Natural killer cell (primary cell): ENCODE data around the gene SNRNP70. TPM values are rescaled to one million over a fixed set of nuclear protein-coding genes. Genes with fewer than 3 reads are reported as not detected.
"Not testable (repeated sequence)": the region's sequence is repeated elsewhere in the genome, so short reads cannot be mapped to it uniquely, and the experiment has no call there.

Source experiments
- ATAC-seq, 3 donors: fragments of 150-1000 bp in 2 of 3; fragments of 200-7000 bp in 1 of 3; cut with Tn5 transposase; 1 replicate in 1 of 3; 2 replicates in 2 of 3; pipeline ENCODE4 v1.10.0; 2021; ENCODE audit warnings: mild to moderate bottlenecking in 2 of 3, moderate library complexity in 2 of 3
- DNase-seq, 2 donors: peaks; one replicate each; pipeline versions ENCODE4 v3.0.0 to v3.0.0-alpha.2; 2013 to 2021; ENCODE audit warnings: mixed read lengths in 1 of 2
- H3K27ac ChIP-seq: one replicate; pipeline ENCODE4 v1.5.1; 2013; ENCODE audit warnings: mild to moderate bottlenecking, low read length
- H3K27me3 ChIP-seq: one replicate; pipeline ENCODE4 v1.6.1; 2013; ENCODE audit warnings: low read length; ENCODE audit not compliant: control insufficient read depth, insufficient read depth
- H3K36me3 ChIP-seq: one replicate; pipeline ENCODE4 v1.6.1; 2013; ENCODE audit warnings: low read length; ENCODE audit not compliant: control insufficient read depth, insufficient read depth
- H3K4me1 ChIP-seq: one replicate; pipeline ENCODE4 v1.6.1; 2013; ENCODE audit warnings: low read length; ENCODE audit not compliant: control insufficient read depth, insufficient read depth
- H3K4me3 ChIP-seq: one replicate; pipeline ENCODE4 v1.5.1; 2013; ENCODE audit warnings: low read length
- H3K9me3 ChIP-seq: one replicate; pipeline ENCODE4 v1.6.1; 2013; ENCODE audit warnings: low read length; ENCODE audit not compliant: control insufficient read depth, insufficient read depth
- H3K27ac Mint-ChIP-seq, 2 donors: one replicate each; pipeline ENCODE4 v1.8.0; 2022; ENCODE audit warnings: mild to moderate bottlenecking in 2 of 2, mixed read lengths in 2 of 2, moderate library complexity in 1 of 2
- H3K27me3 Mint-ChIP-seq, 2 donors: one replicate each; pipeline ENCODE4 v1.8.0; 2022; ENCODE audit warnings: low read depth in 2 of 2, mixed read lengths in 2 of 2
- H3K36me3 Mint-ChIP-seq: one replicate; pipeline ENCODE4 v1.8.0; 2022; ENCODE audit warnings: mixed read lengths
- H3K4me1 Mint-ChIP-seq, 2 donors: one replicate each; pipeline ENCODE4 v1.8.0; 2022; ENCODE audit warnings: mixed read lengths in 2 of 2
- H3K4me3 Mint-ChIP-seq: one replicate; pipeline ENCODE4 v1.8.0; 2022; ENCODE audit warnings: mild to moderate bottlenecking, moderate library complexity, mixed read lengths
- H3K9me3 Mint-ChIP-seq, 2 donors: one replicate each; pipeline ENCODE4 v1.8.0; 2022; ENCODE audit warnings: mixed read lengths in 2 of 2
- WGBS: methylation state at CpG from one replicate; pipeline ENCODE4 v1.1.7; 2013; ENCODE audit warnings: missing lambda C conversion rate; ENCODE audit not compliant: insufficient coverage; 5-methylcytosine and 5-hydroxymethylcytosine counted together
- intact Hi-C: fragments of 100-400 bp; cut with micrococcal nuclease; formaldehyde crosslinking; loops from one replicate; pipeline ENCODE4 v1.14.2; 2022
- total RNA-seq, 4 donors: library from RNA; stranded (reverse); fragments of 120-200 nt in 1 of 4; gene quantifications; one replicate each; pipeline versions ENCODE4 v1.2.3 to v1.2.4, GENCODE V29; 2013 to 2022
- TF ChIP-seq, protein P1 (sequence below): fragments of 200-600 bp; IDR thresholded peaks from one replicate; pipeline ENCODE4 v1.8.0; 2022; ENCODE audit warnings: antibody characterized with exemption

SNRNP70 gene
- total RNA-seq, 3 donors from 2014 or later (not counting 1 experiment from before 2014, with no cell fraction given) = 244 to 312 (median 299) TPM

DNA sequence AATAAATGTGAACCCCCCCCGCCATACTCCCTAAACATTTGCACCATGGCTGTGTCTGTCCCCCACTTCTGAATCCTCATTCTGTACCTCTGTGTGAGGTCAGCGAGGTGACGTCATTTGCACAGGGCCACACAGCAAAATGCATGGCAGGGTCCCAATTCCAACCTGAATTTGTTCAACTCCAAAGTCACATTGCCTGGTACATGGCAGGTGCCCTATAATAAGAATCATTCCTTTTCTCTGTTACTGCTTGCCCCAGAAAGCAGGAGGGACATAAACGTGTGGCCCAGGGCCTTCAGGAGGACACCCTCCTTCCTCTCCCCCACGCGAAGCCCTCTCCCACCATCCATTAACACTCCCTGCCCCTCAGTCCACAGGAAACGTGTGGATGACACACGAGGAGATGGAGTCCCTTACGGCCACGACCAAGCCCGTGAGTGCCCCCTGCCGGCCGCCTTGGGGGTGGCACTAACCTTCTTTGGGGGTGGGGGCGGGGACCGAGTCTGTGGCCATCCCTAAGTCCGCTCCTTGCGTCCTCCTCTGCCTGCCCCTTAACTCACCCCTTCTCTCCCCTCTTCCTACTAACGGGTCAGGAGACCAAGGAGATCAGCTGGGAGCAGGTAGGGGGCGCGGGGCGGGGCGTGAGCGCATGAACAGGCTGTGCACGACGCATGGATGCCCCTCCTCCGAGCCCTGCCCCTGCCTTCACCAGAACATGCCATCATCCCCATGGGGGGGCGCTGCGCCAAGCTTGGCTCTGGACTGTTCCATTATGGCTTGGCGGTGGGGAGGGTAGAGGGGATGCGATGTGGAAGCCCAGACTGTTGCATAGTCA lies 60.5 kb downstream of the SNRNP70 start:
- Histone ChIP-seq H3K27ac (no peak overlapping the region), H3K9me3 (no peaks in the 10 kb centered on the region), H3K4me3 (no peak overlapping the region), H3K4me1 (peaks cover 43% of the 10 kb centered on the region), H3K27me3 (peaks cover 25% of the 10 kb centered on the region), H3K36me3 (no peaks in the 10 kb centered on the region)
- no peak overlapping the region for H3K4me3 Mint-ChIP-seq
- H3K36me3 Mint-ChIP-seq = no peaks in the 10 kb centered on the region
- DNase-seq = peak; percentile 80 to 83
- H3K4me1 Mint-ChIP-seq = peaks cover 29 to 47% of the 10 kb centered on the region in 2 donors
- intact Hi-C loops = loop anchor here (1.0 to 10.0 kb wide), 2 partner anchors 48 to 151 kb away; partner anchors contain the start of genes GYS1 and RUVBL2
- TF ChIP-seq, protein P1, sequence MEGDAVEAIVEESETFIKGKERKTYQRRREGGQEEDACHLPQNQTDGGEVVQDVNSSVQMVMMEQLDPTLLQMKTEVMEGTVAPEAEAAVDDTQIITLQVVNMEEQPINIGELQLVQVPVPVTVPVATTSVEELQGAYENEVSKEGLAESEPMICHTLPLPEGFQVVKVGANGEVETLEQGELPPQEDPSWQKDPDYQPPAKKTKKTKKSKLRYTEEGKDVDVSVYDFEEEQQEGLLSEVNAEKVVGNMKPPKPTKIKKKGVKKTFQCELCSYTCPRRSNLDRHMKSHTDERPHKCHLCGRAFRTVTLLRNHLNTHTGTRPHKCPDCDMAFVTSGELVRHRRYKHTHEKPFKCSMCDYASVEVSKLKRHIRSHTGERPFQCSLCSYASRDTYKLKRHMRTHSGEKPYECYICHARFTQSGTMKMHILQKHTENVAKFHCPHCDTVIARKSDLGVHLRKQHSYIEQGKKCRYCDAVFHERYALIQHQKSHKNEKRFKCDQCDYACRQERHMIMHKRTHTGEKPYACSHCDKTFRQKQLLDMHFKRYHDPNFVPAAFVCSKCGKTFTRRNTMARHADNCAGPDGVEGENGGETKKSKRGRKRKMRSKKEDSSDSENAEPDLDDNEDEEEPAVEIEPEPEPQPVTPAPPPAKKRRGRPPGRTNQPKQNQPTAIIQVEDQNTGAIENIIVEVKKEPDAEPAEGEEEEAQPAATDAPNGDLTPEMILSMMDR = peak; percentile 92
- ATAC-seq = peak; percentile 48 to 69 (median 50)
- 8% methylated on average over 30 of the region's 30 CpGs for WGBS
- peak overlapping the region in 1 of 2 donors; percentile 10 for H3K27ac Mint-ChIP-seq
- H3K27me3 Mint-ChIP-seq = peaks cover 18 to 47% of the 10 kb centered on the region in 2 donors
- no peaks in the 10 kb centered on the region for H3K9me3 Mint-ChIP-seq

DNA sequence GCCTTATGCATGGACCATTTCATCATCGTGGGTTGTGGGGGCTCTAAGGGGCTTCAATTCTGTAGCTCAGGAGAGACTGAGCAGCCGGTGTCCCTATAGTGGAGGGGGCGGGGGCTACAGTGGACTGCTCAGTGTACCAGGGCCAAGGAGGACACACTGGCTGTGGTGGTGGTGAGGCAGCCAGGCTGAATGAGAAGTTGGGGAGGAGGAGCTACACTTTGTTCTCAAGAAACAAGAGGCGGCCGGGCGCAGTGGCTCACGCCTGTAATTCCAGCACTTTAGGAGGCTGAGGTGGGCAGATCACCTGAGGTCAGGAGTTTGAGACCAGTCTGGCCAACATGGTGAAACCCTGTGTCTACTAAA lies 61.1 kb downstream of the SNRNP70 start:
- not testable (repeated sequence) for H3K36me3 ChIP-seq, DNase-seq, H3K4me3 ChIP-seq, H3K9me3 Mint-ChIP-seq, H3K4me3 Mint-ChIP-seq, H3K9me3 ChIP-seq, H3K27ac ChIP-seq, H3K36me3 Mint-ChIP-seq, ATAC-seq, H3K27ac Mint-ChIP-seq
- intact Hi-C loops = loop anchor here (10.0 kb wide), 1 partner anchor 152 kb away; the partner anchor contains the start of genes GYS1 and RUVBL2
- H3K27me3 ChIP-seq = peaks cover 27% of the 10 kb centered on the region
- peaks cover 18 to 46% of the 10 kb centered on the region in 2 donors for H3K27me3 Mint-ChIP-seq
- H3K4me1 Mint-ChIP-seq = peaks cover 32 to 53% of the 10 kb centered on the region in 2 donors
- peaks cover 49% of the 10 kb centered on the region for H3K4me1 ChIP-seq
- 63% methylated on average over 7 of the region's 7 CpGs for WGBS

- H3K9me3 ChIP-seq = no peaks in the 10 kb centered on the region
- ATAC-seq = no peak
- H3K4me1 Mint-ChIP-seq = peaks cover 28 to 54% of the 10 kb centered on the region in 2 donors
- intact Hi-C loops = loop anchor here (10.0 kb wide), 1 partner anchor 153 kb away; the partner anchor contains the start of genes GYS1 and RUVBL2
- no peak overlapping the region for H3K27ac ChIP-seq
- TF ChIP-seq, protein P1 = no peak
- DNase-seq = no peak
- no peaks in the 10 kb centered on the region for H3K36me3 Mint-ChIP-seq
- H3K27me3 ChIP-seq = peaks cover 27% of the 10 kb centered on the region
- no peaks in the 10 kb centered on the region for H3K9me3 Mint-ChIP-seq
- peak overlapping the region; percentile 77 for H3K4me3 Mint-ChIP-seq
- no peak overlapping the region for H3K27ac Mint-ChIP-seq
- no peaks in the 10 kb centered on the region for H3K36me3 ChIP-seq
- peaks cover 47% of the 10 kb centered on the region for H3K4me1 ChIP-seq
- WGBS = 80% methylated on average over 11 of the region's 11 CpGs
- no peak overlapping the region for H3K4me3 ChIP-seq
- H3K27me3 Mint-ChIP-seq = peaks cover 11 to 42% of the 10 kb centered on the region in 2 donors
Measured at GRCh38 chr19:49148044-49148682, 62.9 kb downstream of the SNRNP70 start.
